IMR-90 (cell line): ENCODE measurements around the gene LDLRAD4. TPM values are rescaled to one million over a fixed set of nuclear protein-coding genes. Genes with fewer than 3 reads are reported as not detected.

ENCODE experiments used
- ATAC-seq: fragments of 200-7000 bp; cut with Tn5 transposase; 2 replicates; pipeline ENCODE4 v1.9.1; 2020; ENCODE audit warnings: low read depth, mild to moderate bottlenecking, moderate library complexity
- BruUV-seq: library from RNA; stranded (reverse); fragments of 400-500 nt; replicated peaks from 2 replicates; lab custom pipeline; 2021; lab: Mats Ljungman, UMichigan
- CTCF ChIA-PET: fragments of 300-600 bp; formaldehyde crosslinking; extraction: SDS; loops from one replicate; lab custom pipeline; 2021; ENCODE audit warnings: antibody characterized with exemption; lab: Yijun Ruan, JAX
- POLR2A ChIA-PET: fragments of 300-600 bp; sonication (Branson Sonifier 250); formaldehyde crosslinking; loops from one replicate; lab custom pipeline; 2022; ENCODE audit warnings: antibody characterized with exemption; ENCODE audit not compliant: unreplicated experiment; lab: Charles Lee
- DNase-seq: peaks from one replicate; pipeline ENCODE4 v3.0.0; 2013
- H2AFZ ChIP-seq: replicated peaks from 2 replicates; pipeline ENCODE3; 2013; ENCODE audit warnings: low read length, mild to moderate bottlenecking; ENCODE audit not compliant: poor library complexity
- H2AK5ac ChIP-seq: 2 replicates; pipeline ENCODE4 v1.6.1; 2013; ENCODE audit warnings: low read depth, low read length, inconsistent platforms
- H2AK9ac ChIP-seq: replicated peaks from 2 replicates; pipeline ENCODE3; 2013; ENCODE audit warnings: mild to moderate bottlenecking, low read depth, low read length, moderate library complexity; ENCODE audit not compliant: poor library complexity
- H2BK120ac ChIP-seq: 2 replicates; pipeline ENCODE4 v1.6.1; 2013; ENCODE audit warnings: low read depth, low read length, inconsistent platforms
- H2BK15ac ChIP-seq: 3 replicates; pipeline ENCODE4 v1.6.1; 2013; ENCODE audit warnings: low read depth, low read length, inconsistent platforms
- H2BK20ac ChIP-seq: 2 replicates; pipeline ENCODE4 v1.6.1; 2013; ENCODE audit warnings: low read depth, mild to moderate bottlenecking, inconsistent platforms, low read length, moderate library complexity
- H2BK5ac ChIP-seq: 2 replicates; pipeline ENCODE4 v1.6.1; 2013; ENCODE audit warnings: mild to moderate bottlenecking, low read depth, low read length, inconsistent platforms; ENCODE audit not compliant: poor library complexity, severe bottlenecking
- H3K14ac ChIP-seq: replicated peaks from 2 replicates; pipeline ENCODE4 v1.6.1; 2013; ENCODE audit warnings: low read depth, low read length, inconsistent platforms
- H3K18ac ChIP-seq: 2 replicates; pipeline ENCODE4 v1.6.1; 2013; ENCODE audit warnings: low read depth, low read length, control low read depth
- H3K23ac ChIP-seq: 2 replicates; pipeline ENCODE4 v1.6.1; 2013; ENCODE audit warnings: low read depth, low read length, inconsistent platforms
- H3K27ac ChIP-seq: 2 replicates; pipeline ENCODE4 v1.5.1; 2013; ENCODE audit warnings: mild to moderate bottlenecking, control low read depth, low read length; ENCODE audit not compliant: insufficient read depth
- H3K27me3 ChIP-seq: 2 replicates; pipeline ENCODE4 v1.6.1; 2013; ENCODE audit warnings: low read length; ENCODE audit not compliant: control insufficient read depth, insufficient read depth
- H3K36me3 ChIP-seq: 2 replicates; pipeline ENCODE4 v1.6.1; 2013; ENCODE audit warnings: low read length, mixed read lengths; ENCODE audit not compliant: control insufficient read depth, insufficient read depth
- H3K4ac ChIP-seq: 2 replicates; pipeline ENCODE4 v1.6.1; 2013; ENCODE audit warnings: low read depth, low read length, inconsistent platforms
- H3K4me1 ChIP-seq: 2 replicates; pipeline ENCODE4 v1.6.1; 2013; ENCODE audit warnings: low read length, mixed read lengths; ENCODE audit not compliant: control insufficient read depth, insufficient read depth
- H3K4me2 ChIP-seq: 2 replicates; pipeline ENCODE4 v1.6.1; 2013; ENCODE audit warnings: low read depth, mild to moderate bottlenecking, control low read depth, low read length, moderate library complexity
- H3K4me3 ChIP-seq: 2 replicates; pipeline ENCODE4 v1.5.1; 2013; ENCODE audit warnings: low read depth, mild to moderate bottlenecking, control low read depth, low read length, moderate library complexity; ENCODE audit not compliant: insufficient read depth
- H3K56ac ChIP-seq: 2 replicates; pipeline ENCODE4 v1.6.1; 2013; ENCODE audit warnings: low read length, inconsistent platforms; ENCODE audit not compliant: insufficient read depth; ENCODE audit errors: extremely low read depth
- H3K79me1 ChIP-seq, 2 experiments: 2 replicates each; pipeline ENCODE4 v1.6.1; 2013; ENCODE audit warnings: low read length in 2 of 2, inconsistent platforms in 1 of 2, low read depth in 1 of 2
- H3K9ac ChIP-seq: 2 replicates; pipeline ENCODE4 v1.6.1; 2013; ENCODE audit warnings: low read depth, low read length, control low read depth
- H3K9me1 ChIP-seq: 2 replicates; pipeline ENCODE4 v1.6.1; 2013; ENCODE audit warnings: low read length, inconsistent platforms; ENCODE audit not compliant: insufficient read depth
- H3K9me3 ChIP-seq: 2 replicates; pipeline ENCODE4 v1.6.1; 2013; ENCODE audit warnings: low read length; ENCODE audit not compliant: control insufficient read depth, insufficient read depth
- H4K20me1 ChIP-seq: 2 replicates; pipeline ENCODE4 v1.6.1; 2013; ENCODE audit warnings: low read length, inconsistent platforms; ENCODE audit not compliant: insufficient read depth
- H4K5ac ChIP-seq: 2 replicates; pipeline ENCODE4 v1.6.1; 2013; ENCODE audit warnings: mild to moderate bottlenecking, low read depth, low read length, control low read depth
- H4K8ac ChIP-seq, 2 experiments: 2 replicates each; pipeline ENCODE4 v1.6.1; 2013; ENCODE audit warnings: low read depth in 2 of 2, low read length in 2 of 2, control low read depth in 1 of 2, inconsistent platforms in 1 of 2
- H4K91ac ChIP-seq: 2 replicates; pipeline ENCODE4 v1.6.1; 2013; ENCODE audit warnings: low read depth, low read length, inconsistent platforms; ENCODE audit not compliant: insufficient read depth
- CHD1 ChIP-seq: IDR thresholded peaks from 2 replicates; pipeline ENCODE4 v1.6.1; 2012; ENCODE audit warnings: low read depth, low read length, improper control_type of control experiment
- FOS ChIP-seq: fragments of 150-350 bp; IDR thresholded peaks from 2 replicates; pipeline ENCODE4 v1.6.1; 2016; ENCODE audit warnings: low read depth, low read length
- MAFK ChIP-seq: IDR thresholded peaks from 2 replicates; pipeline ENCODE4 v1.6.1; 2012; ENCODE audit warnings: low read depth, low read length, improper control_type of control experiment
- MXI1 ChIP-seq: IDR thresholded peaks from 2 replicates; pipeline ENCODE4 v1.6.1; 2012; ENCODE audit warnings: low read depth, mild to moderate bottlenecking, low read length, moderate library complexity, borderline replicate concordance
- POLR2A ChIP-seq: IDR thresholded peaks from 2 replicates; pipeline ENCODE4 v1.6.1; 2012; ENCODE audit warnings: mild to moderate bottlenecking, low read depth, low read length
- RAD21 ChIP-seq: IDR thresholded peaks from 2 replicates; pipeline ENCODE4 v1.6.1; 2012; ENCODE audit warnings: low read length, improper control_type of control experiment
- RCOR1 ChIP-seq: IDR thresholded peaks from 2 replicates; pipeline ENCODE4 v1.6.1; 2012; ENCODE audit warnings: mild to moderate bottlenecking, low read length, improper control_type of control experiment; ENCODE audit not compliant: insufficient replicate concordance
- SMC3 ChIP-seq: fragments of 150-350 bp; IDR thresholded peaks from 2 replicates; pipeline ENCODE4 v1.6.1; 2016; ENCODE audit warnings: low read depth, mild to moderate bottlenecking, antibody characterized with exemption, low read length, moderate library complexity
- WGBS, 2 experiments: methylation state at CpG; one replicate each; pipeline versions ENCODE4 v1.1.5 to v1.1.7; 2013; ENCODE audit warnings: missing lambda C conversion rate in 2 of 2; ENCODE audit not compliant: insufficient read length in 1 of 2; ENCODE audit errors: extremely low coverage in 2 of 2; 5-methylcytosine and 5-hydroxymethylcytosine counted together
- dilution Hi-C: fragments of 300-500 bp; cut with HindIII; formaldehyde crosslinking; loops from one replicate; pipeline ENCODE4 v1.14.3; 2018; ENCODE audit warnings: low sequenced_read_pairs; ENCODE audit not compliant: unreplicated experiment
- in situ Hi-C: fragments of 300-500 bp; cut with MboI; formaldehyde crosslinking; loops from 3 replicates; pipeline ENCODE4 v1.14.3; 2019; ENCODE audit warnings: low sequenced_read_pairs, inconsistent platforms, mixed read lengths
- intact Hi-C: fragments of 100-400 bp; cut with micrococcal nuclease; formaldehyde crosslinking; loops from 2 replicates; pipeline ENCODE4 v1.10.0; 2022
- polyA plus RNA-seq, 3 experiments: library from polyadenylated mRNA; depleted of rRNA; stranded (reverse); fragments of >200 nt; gene quantifications; 2 replicates each; pipeline ENCODE4 v1.2.3, GENCODE V29; 2012; ENCODE audit warnings: low replicate concordance in 1 of 3
- total RNA-seq: library from RNA; depleted of rRNA; stranded (reverse); fragments of >200 nt; gene quantifications from 2 replicates; pipeline ENCODE4 v1.2.3, GENCODE V29; 2012
- TF ChIP-seq, protein P1 (sequence below): fragments of 150-350 bp; IDR thresholded peaks from 2 replicates; pipeline ENCODE4 v1.6.1; 2017; ENCODE audit warnings: mild to moderate bottlenecking, antibody characterized with exemption, low read length, low read depth

The LDLRAD4 gene
- total and polyA plus RNA-seq, 2 of the 4 experiments (the other 2 are of a cell fraction): not detected

DNA sequence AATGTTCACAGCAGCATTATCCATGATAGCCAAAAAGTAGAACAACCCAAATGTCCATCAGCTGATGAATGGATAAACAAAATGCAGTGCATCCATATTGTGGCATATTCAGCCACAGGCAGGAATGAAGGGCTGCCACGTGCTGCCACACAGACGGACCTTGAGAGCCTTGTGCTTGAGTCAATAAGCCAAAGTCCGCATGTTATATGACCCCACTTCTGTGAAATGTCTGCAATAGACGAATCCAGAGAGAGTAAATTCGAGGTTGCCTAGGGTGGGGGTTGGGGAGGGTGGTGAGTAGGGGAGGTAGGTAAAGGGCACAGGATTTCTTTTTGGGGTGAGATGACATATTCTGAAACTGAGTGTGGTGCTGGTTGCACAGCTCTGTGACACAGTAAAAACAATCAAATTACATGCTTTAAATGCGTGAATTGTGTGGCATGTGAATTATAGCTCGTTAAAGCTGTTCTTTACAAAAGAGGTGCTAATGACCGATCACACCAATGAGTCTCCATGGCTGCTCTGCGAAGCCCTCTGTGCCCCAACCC lies 38.9 kb upstream of the LDLRAD4 start:
- no peak overlapping the region for H2BK120ac ChIP-seq
- H3K79me1 ChIP-seq: no peaks in the 10 kb centered on the region
- H3K27me3 ChIP-seq: peaks cover 20% of the 10 kb centered on the region
- no peak overlapping the region for H4K5ac ChIP-seq
- no peak for DNase-seq
- intact Hi-C loops (no loop called here), in situ Hi-C loops (no loop called here), dilution Hi-C loops (no loop called here)
- no peak overlapping the region for H4K91ac ChIP-seq
- WGBS, 2 experiments: 77% methylated on average over 5 of the region's 9 CpGs; no CpG with 5 or more reads in 1 of the 2 experiments
- no peaks in the 10 kb centered on the region for H3K9me1 ChIP-seq
- no peak overlapping the region for H4K8ac ChIP-seq
- H2AK5ac ChIP-seq: no peak overlapping the region
- no TSS peak for BruUV-seq
- H3K9me3 ChIP-seq: no peaks in the 10 kb centered on the region
- H3K56ac ChIP-seq: no peak overlapping the region
- no peak overlapping the region for H3K23ac ChIP-seq
- no peak overlapping the region for H3K4me2 ChIP-seq
- no peak overlapping the region for H2BK5ac ChIP-seq
- H3K27ac ChIP-seq: no peak overlapping the region
- H3K36me3 ChIP-seq: no peaks in the 10 kb centered on the region
- no peak overlapping the region for H2AFZ ChIP-seq
- H3K4ac ChIP-seq: no peak overlapping the region
- no peak overlapping the region for H3K14ac ChIP-seq
- H2AK9ac ChIP-seq: no peak overlapping the region
- ChIA-PET CTCF (interaction anchor here (1.2 to 1.4 kb wide), 2 partner anchors 9 to 20 kb away, joined by 3 to 5 read pairs; no protein-coding TSS in a partner anchor), POLR2A (no interaction called here)
- no peak for ATAC-seq
- no peak overlapping the region for H2BK20ac ChIP-seq
- no peak for TF ChIP-seq POLR2A
- TF ChIP-seq MXI1: no peak
- TF ChIP-seq RCOR1: no peak
- TF ChIP-seq, protein P1, sequence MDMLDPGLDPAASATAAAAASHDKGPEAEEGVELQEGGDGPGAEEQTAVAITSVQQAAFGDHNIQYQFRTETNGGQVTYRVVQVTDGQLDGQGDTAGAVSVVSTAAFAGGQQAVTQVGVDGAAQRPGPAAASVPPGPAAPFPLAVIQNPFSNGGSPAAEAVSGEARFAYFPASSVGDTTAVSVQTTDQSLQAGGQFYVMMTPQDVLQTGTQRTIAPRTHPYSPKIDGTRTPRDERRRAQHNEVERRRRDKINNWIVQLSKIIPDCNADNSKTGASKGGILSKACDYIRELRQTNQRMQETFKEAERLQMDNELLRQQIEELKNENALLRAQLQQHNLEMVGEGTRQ: no peak
- TF ChIP-seq SMC3: no peak
- TF ChIP-seq CHD1: no peak
- TF ChIP-seq FOS: no peak
- no peak for TF ChIP-seq RAD21
- TF ChIP-seq MAFK: no peak
- no peak overlapping the region for H2BK15ac ChIP-seq
- no peaks in the 10 kb centered on the region for H3K4me1 ChIP-seq
- no peaks in the 10 kb centered on the region for H4K20me1 ChIP-seq
- no peak overlapping the region for H3K4me3 ChIP-seq
- H3K9ac ChIP-seq: no peak overlapping the region
- no peak overlapping the region for H3K18ac ChIP-seq
